Upper lobe of left lung (tissue), 4 donors: Measurements from ENCODE around the gene OR2H2.

ENCODE experiments used
- CTCF ChIP-seq, 6 experiments: fragments of 450-650 bp in 4 of 6; fragments of 200-600 bp in 2 of 6; sonication (generic) in 2 of 6; IDR thresholded peaks; one replicate each; pipeline ENCODE4 v1.5.1; 2016 to 2019; ENCODE audit warnings: antibody characterized with exemption in 6 of 6
- POLR2A ChIP-seq, 4 donors: fragments of 450-650 bp; IDR thresholded peaks; one replicate each; pipeline ENCODE4 v1.5.1; 2016 to 2017; ENCODE audit warnings: antibody characterized with exemption in 4 of 4, mild to moderate bottlenecking in 2 of 4
- POLR2AphosphoS5 ChIP-seq, 2 donors: sonication (generic); formaldehyde crosslinking; IDR thresholded peaks; one replicate each; pipeline ENCODE4 v1.5.1; 2017; ENCODE audit warnings: antibody characterized with exemption in 2 of 2

GRCh38 chr6:29597184-29597583 is 12.3 kb downstream of the OR2H2 start:
- no peak for TF ChIP-seq POLR2A (IDR thresholded peaks at IDR 0.05)
- no peak for TF ChIP-seq POLR2AphosphoS5 (IDR thresholded peaks at IDR 0.05)
- TF ChIP-seq CTCF (IDR thresholded peaks at IDR 0.05) = no peak
